ENCODE measurements around the gene M1AP. TPM values are rescaled to one million over a fixed set of nuclear protein-coding genes. Genes with fewer than 3 reads are reported as not detected.

Gene M1AP
- total RNA-seq, 4 donors from 2014 or later: 0.17 to 0.42 TPM; not detected in 2

GRCh38 chr2:74556831-74557370, 91.2 kb downstream of the M1AP start:
- no peak overlapping the region for H3K4me3 ChIP-seq
- DNase-seq (ENCODE audit: extremely low spot score): no peak
- H3K27me3 ChIP-seq: peaks cover 0 to 10% (median 0%) of the 10 kb centered on the region in 4 donors
- H3K4me1 ChIP-seq: peaks cover 7 to 36% (median 29%) of the 10 kb centered on the region in 4 donors
- no peak overlapping the region for H3K27ac ChIP-seq (replicated peaks in 1 of 4)
- no peaks in the 10 kb centered on the region for H3K9me3 ChIP-seq
- intact Hi-C loops (cut with DNase I): no loop called here
- 93% methylated on average over 5 of the region's 6 CpGs for WGBS
- TF ChIP-seq CTCF (IDR thresholded peaks at IDR 0.05) (no peak), POLR2A (IDR thresholded peaks at IDR 0.05; ENCODE audit: low read depth) (no peak)
- H3K36me3 ChIP-seq: peaks cover 0 to 11% (median 7%) of the 10 kb centered on the region in 4 donors

GRCh38 chr2:74556159-74556558, 92.0 kb downstream of the M1AP start:
- Histone ChIP-seq H3K27ac (replicated peaks in 1 of 4) (peak overlapping the region in 1 of 4 donors; percentile 93), H3K36me3 (peaks cover 0 to 11% (median 7%) of the 10 kb centered on the region in 4 donors), H3K4me1 (peaks cover 7 to 36% (median 29%) of the 10 kb centered on the region in 4 donors), H3K27me3 (peaks cover 0 to 10% (median 0%) of the 10 kb centered on the region in 4 donors), H3K4me3 (peak overlapping the region in 3 of 4 donors; percentile 78 to 87 (median 82)), H3K9me3 (no peaks in the 10 kb centered on the region)
- DNase-seq (ENCODE audit: extremely low spot score): no peak
- intact Hi-C loops (cut with DNase I): no loop called here
- no peak for TF ChIP-seq POLR2AphosphoS5 (IDR thresholded peaks at IDR 0.05)
- 81% methylated on average over 13 of the region's 14 CpGs for WGBS

GRCh38 chr2:74555610-74556103, 92.5 kb downstream of the M1AP start:
- no peak for TF ChIP-seq POLR2AphosphoS5 (IDR thresholded peaks at IDR 0.05)
- no peak for TF ChIP-seq CTCF (IDR thresholded peaks at IDR 0.05)
- no peak for TF ChIP-seq EP300 (IDR thresholded peaks at IDR 0.05)
- no peak for TF ChIP-seq POLR2A (IDR thresholded peaks at IDR 0.05; ENCODE audit: low read depth)
- H3K27ac ChIP-seq (replicated peaks in 1 of 4): peak overlapping the region; percentile 90 to 93 (median 92)
- intact Hi-C loops (cut with DNase I): no loop called here
- H3K36me3 ChIP-seq: peaks cover 0 to 11% (median 7%) of the 10 kb centered on the region in 4 donors
- 79% methylated on average over 16 of the region's 17 CpGs for WGBS
- H3K9me3 ChIP-seq: no peaks in the 10 kb centered on the region
- DNase-seq (ENCODE audit: extremely low spot score): no peak
- H3K4me1 ChIP-seq: peaks cover 7 to 36% (median 29%) of the 10 kb centered on the region in 4 donors
- H3K27me3 ChIP-seq: peaks cover 0 to 9% (median 0%) of the 10 kb centered on the region in 4 donors
- peak overlapping the region; percentile 72 to 87 (median 80) for H3K4me3 ChIP-seq

GRCh38 chr2:74554820-74555531, 93.2 kb downstream of the M1AP start:
- Histone ChIP-seq H3K27ac (replicated peaks in 1 of 4) (peak overlapping the region; percentile 90 to 93 (median 92)), H3K4me1 (peaks cover 7 to 41% (median 32%) of the 10 kb centered on the region in 4 donors), H3K27me3 (peaks cover 0 to 2% (median 0%) of the 10 kb centered on the region in 4 donors), H3K9me3 (no peaks in the 10 kb centered on the region), H3K36me3 (peaks cover 0 to 11% (median 7%) of the 10 kb centered on the region in 4 donors), H3K4me3 (peak overlapping the region; percentile 72 to 87 (median 80))
- intact Hi-C loops (cut with DNase I): loop anchor here (1.0 kb wide), 2 partner anchors 26 to 72 kb away; partner anchors contain the start of genes AUP1, HTRA2 and TTC31
- no peak for DNase-seq (ENCODE audit: extremely low spot score)
- TF ChIP-seq EP300 (IDR thresholded peaks at IDR 0.05) (no peak), POLR2AphosphoS5 (IDR thresholded peaks at IDR 0.05) (no peak), CTCF (IDR thresholded peaks at IDR 0.05) (no peak), POLR2A (IDR thresholded peaks at IDR 0.05; ENCODE audit: low read depth) (no peak)
- under 1% methylated on average over 28 of the region's 58 CpGs for WGBS

Data from esophagus muscularis mucosa (tissue), 4 donors.